Activated CD4-positive, alpha-beta T cell treated with anti-CD3 and anti-CD28 coated beads, Interleukin-2, amount 10 ng/mL, durations not matched to agents 7 days and 5 days (primary cell): Measurements from ENCODE around the gene BRCA1. TPM values are rescaled to one million over a fixed set of nuclear protein-coding genes. Genes with fewer than 3 reads are reported as not detected.
"Not testable (repeated sequence)": the region's sequence is repeated elsewhere in the genome, so short reads cannot be mapped to it uniquely, and the experiment has no call there.

ENCODE experiments used
- CTCF ChIA-PET: fragments of 350-600 bp; sonication (Branson Sonifier 250); formaldehyde crosslinking; loops from one replicate; lab custom pipeline; 2021; ENCODE audit warnings: antibody characterized with exemption; lab: Charles Lee
- POLR2A ChIA-PET: fragments of 350-600 bp; sonication (Branson Sonifier 250); formaldehyde crosslinking; loops from one replicate; lab custom pipeline; 2021; ENCODE audit warnings: antibody characterized with exemption; lab: Charles Lee
- DNase-seq: peaks from one replicate; pipeline ENCODE4 v3.0.0-alpha.2; 2020
- H3K27ac Mint-ChIP-seq: one replicate; pipeline ENCODE4 v1.8.0; 2021; ENCODE audit warnings: mild to moderate bottlenecking, moderate library complexity, mixed read lengths
- H3K27me3 Mint-ChIP-seq: one replicate; pipeline ENCODE4 v1.8.0; 2021; ENCODE audit warnings: mixed read lengths
- H3K36me3 Mint-ChIP-seq: one replicate; pipeline ENCODE4 v1.8.0; 2021; ENCODE audit warnings: low read depth, mixed read lengths
- H3K4me1 Mint-ChIP-seq: one replicate; pipeline ENCODE4 v1.8.0; 2021; ENCODE audit warnings: mixed read lengths
- H3K4me3 Mint-ChIP-seq: one replicate; pipeline ENCODE4 v1.8.0; 2021; ENCODE audit warnings: mild to moderate bottlenecking, moderate library complexity, mixed read lengths
- H3K9me3 Mint-ChIP-seq: one replicate; pipeline ENCODE4 v1.8.0; 2021; ENCODE audit warnings: mixed read lengths
- total RNA-seq, 2 experiments: library from RNA; stranded (reverse); gene quantifications; one replicate each; pipeline ENCODE4 v1.2.3, GENCODE V29; 2021

Gene BRCA1
- total RNA-seq, 2 experiments from 2014 or later = 67.4 to 76.0 TPM

DNA sequence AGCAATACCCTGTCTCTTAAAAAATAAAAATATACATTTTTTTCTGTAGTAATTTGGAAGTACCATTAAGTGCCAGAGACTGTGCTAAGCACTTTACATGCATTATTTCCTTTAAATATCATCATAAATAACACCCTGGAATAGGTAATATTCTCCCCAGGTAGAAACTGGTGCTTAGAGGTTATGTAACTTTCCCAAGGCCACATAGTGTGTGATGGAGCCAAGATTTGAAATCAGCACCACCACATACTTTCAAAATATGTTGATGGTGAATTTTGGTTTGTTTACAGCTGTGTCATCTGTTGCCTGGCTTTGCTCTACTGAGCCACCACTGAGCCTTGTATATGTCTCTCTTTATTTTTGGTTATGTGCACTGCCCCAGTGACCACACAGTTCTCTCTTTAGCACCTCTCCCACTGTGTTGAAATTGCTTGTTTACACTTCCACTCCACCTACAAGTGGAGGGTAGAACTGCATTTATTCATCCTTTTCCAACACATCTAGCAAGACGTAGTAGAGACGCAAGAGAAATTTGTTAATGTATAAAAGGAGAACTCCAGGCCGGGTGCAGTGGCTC lies 26.8 kb upstream of the BRCA1 start:
- H3K4me3 Mint-ChIP-seq = no peak overlapping the region
- CTCF ChIA-PET = no interaction called here

DNA sequence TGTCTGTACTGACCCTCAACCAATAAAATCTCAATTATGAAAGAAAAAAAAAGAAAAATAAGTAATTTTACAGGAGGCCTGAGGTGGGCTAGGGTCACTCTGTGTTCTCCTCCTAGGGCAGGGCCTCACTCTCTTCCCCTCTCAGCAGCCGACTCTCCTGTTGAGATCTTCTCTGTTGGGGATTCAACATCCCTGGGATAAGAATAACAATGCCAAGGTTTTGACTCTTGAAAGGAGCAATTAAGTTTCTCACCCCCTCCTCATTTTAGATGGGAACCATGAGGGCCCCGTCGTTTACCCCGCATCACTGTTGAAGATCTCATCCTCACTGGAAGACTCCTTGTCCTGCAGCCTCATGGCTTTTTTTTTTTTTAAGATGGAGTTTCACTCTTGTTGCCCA lies 21.5 kb upstream of the BRCA1 start:
- H3K36me3 Mint-ChIP-seq = no peaks in the 10 kb centered on the region
- DNase-seq = no peak
- ChIA-PET POLR2A (no interaction called here), CTCF (no interaction called here)
- no peak overlapping the region for H3K27ac Mint-ChIP-seq
- H3K27me3 Mint-ChIP-seq = no peaks in the 10 kb centered on the region
- H3K9me3 Mint-ChIP-seq = no peaks in the 10 kb centered on the region
- no peaks in the 10 kb centered on the region for H3K4me1 Mint-ChIP-seq
- no peak overlapping the region for H3K4me3 Mint-ChIP-seq

More for the DNA sequence above, 26.8 kb upstream of the BRCA1 start:
- Mint-ChIP-seq H3K27ac (no peak overlapping the region), H3K4me1 (no peaks in the 10 kb centered on the region), H3K9me3 (peaks cover 7% of the 10 kb centered on the region), H3K27me3 (no peaks in the 10 kb centered on the region), H3K36me3 (peaks cover 8% of the 10 kb centered on the region)
- no peak for DNase-seq
- POLR2A ChIA-PET = interaction anchor here (0.6 kb wide), 1 partner anchor 118 kb away, joined by 3 read pairs; no protein-coding TSS in a partner anchor

DNA sequence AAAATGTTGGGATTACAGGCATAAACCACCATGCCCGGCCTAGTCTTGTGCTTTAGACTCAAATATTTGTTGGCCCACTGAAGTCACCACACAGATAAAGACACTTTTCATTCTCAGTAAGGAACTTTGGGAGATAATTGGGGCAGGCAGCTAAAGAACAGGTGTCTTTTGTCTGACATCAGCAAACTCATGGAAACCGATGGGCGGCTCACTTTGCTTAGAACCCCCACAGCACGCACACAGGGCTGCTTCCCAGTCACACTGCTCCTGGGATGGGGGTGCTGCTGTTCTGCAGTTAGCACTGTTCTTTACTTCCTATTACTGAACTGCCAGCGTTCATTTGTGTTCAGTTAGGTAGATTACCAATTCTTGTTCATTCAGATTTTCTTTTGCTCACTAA lies 18.0 kb upstream of the BRCA1 start:
- H3K36me3 Mint-ChIP-seq = no peaks in the 10 kb centered on the region
- no peak overlapping the region for H3K27ac Mint-ChIP-seq
- no peaks in the 10 kb centered on the region for H3K9me3 Mint-ChIP-seq
- ChIA-PET CTCF (no interaction called here), POLR2A (no interaction called here)
- no peak overlapping the region for H3K4me3 Mint-ChIP-seq
- no peak for DNase-seq
- H3K27me3 Mint-ChIP-seq = no peaks in the 10 kb centered on the region
- H3K4me1 Mint-ChIP-seq = no peaks in the 10 kb centered on the region

DNA sequence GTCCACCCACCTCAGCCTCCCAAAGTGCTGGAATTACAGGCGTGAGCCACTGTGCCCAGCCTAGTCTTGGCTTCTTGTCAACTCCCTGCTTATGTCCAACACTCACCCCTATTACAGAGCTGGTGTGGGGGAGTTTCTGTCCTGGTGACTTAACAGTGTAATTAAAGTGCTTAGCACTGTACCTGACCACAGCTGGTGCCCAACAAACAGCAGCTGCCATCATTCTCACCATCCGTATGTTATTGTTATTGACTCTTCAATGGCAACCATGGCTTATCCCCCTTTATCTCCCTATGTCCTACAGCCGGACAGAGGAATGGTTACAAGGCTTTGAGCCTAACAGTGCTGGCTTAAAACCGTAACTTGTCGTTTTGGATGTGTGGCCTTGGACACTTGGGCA lies 17.0 kb upstream of the BRCA1 start:
- H3K27ac Mint-ChIP-seq = no peak overlapping the region
- ChIA-PET POLR2A (no interaction called here), CTCF (no interaction called here)
- H3K9me3 Mint-ChIP-seq = no peaks in the 10 kb centered on the region
- no peaks in the 10 kb centered on the region for H3K36me3 Mint-ChIP-seq
- H3K27me3 Mint-ChIP-seq = no peaks in the 10 kb centered on the region
- no peaks in the 10 kb centered on the region for H3K4me1 Mint-ChIP-seq
- no peak overlapping the region for H3K4me3 Mint-ChIP-seq
- no peak for DNase-seq

DNA sequence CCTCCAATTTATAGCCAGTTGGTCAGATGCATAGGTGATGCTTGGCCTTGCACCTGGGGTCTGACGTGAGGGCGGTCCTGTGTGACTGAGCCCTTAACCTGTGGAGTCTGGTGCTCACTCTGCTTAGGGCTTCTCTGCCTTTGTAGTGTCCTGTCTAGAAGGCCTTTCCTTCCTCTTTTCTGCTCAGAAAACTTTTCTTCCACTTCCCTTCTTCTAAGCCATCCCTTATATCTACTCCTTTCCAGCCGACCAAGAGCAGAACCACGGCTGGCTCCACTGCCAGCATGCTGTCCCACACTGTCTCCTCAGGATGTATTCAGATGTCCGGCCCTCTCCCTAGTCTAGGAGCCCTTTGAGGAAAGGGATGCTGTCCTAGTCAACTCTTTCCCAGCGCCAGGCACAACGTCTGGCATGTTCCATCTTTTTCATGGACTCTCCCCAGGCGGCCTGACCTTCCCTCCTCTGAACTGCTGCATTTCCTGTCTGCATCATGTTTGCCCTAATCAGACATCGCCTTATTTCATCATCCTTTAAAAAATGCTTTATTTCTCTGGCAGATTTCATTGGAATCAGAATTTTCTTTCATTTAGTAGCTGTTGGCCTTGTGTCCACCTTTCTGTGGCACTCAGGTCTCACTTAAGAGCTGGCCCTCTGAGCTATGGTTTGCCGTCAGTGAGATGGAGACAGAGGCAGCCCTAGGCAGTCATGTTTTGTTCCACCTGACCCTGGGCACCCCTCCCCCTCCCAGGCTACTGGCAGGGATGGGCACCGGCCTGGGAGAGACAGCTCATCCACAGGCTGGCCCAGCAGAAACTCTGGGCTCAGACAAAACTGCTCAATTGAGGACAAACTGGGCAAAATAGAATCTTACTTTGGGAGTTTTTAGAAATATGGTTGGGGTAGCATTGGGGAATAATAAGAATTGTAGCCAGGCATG lies 15.5 kb upstream of the BRCA1 start:
- H3K9me3 Mint-ChIP-seq = no peaks in the 10 kb centered on the region
- CTCF ChIA-PET = interaction anchor here (1.0 to 1.2 kb wide), 2 partner anchors 12 to 14 kb away, joined by 3 to 7 read pairs; no protein-coding TSS in a partner anchor
- H3K27ac Mint-ChIP-seq = no peak overlapping the region
- peaks cover 3% of the 10 kb centered on the region for H3K36me3 Mint-ChIP-seq
- peaks cover 10% of the 10 kb centered on the region for H3K4me1 Mint-ChIP-seq
- no peak overlapping the region for H3K4me3 Mint-ChIP-seq
- POLR2A ChIA-PET = interaction anchor here (0.6 kb wide), 1 partner anchor 19 kb away, joined by 3 read pairs; no protein-coding TSS in a partner anchor
- no peak for DNase-seq
- H3K27me3 Mint-ChIP-seq = no peaks in the 10 kb centered on the region

DNA sequence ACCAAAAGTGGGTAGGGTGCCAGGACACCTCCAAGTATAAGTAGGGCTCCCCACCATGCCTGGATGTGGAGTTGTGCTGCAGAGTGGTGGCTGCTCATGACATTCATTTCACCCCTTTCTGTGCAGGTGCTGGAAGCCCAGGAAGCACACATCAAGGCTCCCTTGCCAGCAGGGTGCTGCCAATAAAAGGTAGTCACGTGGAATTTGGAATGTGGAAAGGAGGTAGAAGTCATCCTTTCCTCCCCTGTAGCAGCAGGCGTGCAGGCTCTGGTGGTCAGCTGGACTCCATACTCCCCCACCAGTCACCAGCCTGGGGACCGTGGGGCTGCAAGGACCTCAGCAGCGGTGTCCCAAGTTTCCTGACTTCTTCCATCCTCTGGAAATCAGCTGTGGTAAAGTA lies 13.4 kb upstream of the BRCA1 start:
- H3K9me3 Mint-ChIP-seq, H3K4me1 Mint-ChIP-seq, POLR2A ChIA-PET, H3K4me3 Mint-ChIP-seq, H3K27me3 Mint-ChIP-seq, H3K27ac Mint-ChIP-seq, DNase-seq: not testable (repeated sequence)
- CTCF ChIA-PET = interaction anchor here (0.7 kb wide), 1 partner anchor 83 kb away, joined by 4 read pairs; no protein-coding TSS in a partner anchor
- peaks cover 15% of the 10 kb centered on the region for H3K36me3 Mint-ChIP-seq

DNA sequence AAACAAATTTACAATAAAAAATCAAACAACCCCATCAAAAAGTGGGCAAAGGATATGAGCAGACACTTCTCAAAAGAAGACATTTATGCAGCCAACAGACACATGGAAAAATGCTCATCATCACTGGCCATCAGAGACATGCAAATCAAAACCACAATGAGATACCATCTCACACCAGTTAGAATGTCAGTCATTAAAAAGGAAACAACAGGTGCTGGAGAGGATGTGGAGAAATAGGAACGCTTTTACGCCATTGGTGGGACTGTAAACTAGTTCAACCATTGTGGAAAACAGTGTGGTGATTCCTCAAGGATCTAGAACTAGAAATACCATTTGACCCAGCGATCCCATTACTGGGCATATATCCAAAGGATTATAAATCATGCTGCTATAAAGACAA lies 11.4 kb upstream of the BRCA1 start:
- H3K27ac Mint-ChIP-seq, H3K4me1 Mint-ChIP-seq, H3K27me3 Mint-ChIP-seq, H3K9me3 Mint-ChIP-seq, POLR2A ChIA-PET, DNase-seq, CTCF ChIA-PET, H3K4me3 Mint-ChIP-seq: not testable (repeated sequence)
- H3K36me3 Mint-ChIP-seq = peaks cover 18% of the 10 kb centered on the region

DNA sequence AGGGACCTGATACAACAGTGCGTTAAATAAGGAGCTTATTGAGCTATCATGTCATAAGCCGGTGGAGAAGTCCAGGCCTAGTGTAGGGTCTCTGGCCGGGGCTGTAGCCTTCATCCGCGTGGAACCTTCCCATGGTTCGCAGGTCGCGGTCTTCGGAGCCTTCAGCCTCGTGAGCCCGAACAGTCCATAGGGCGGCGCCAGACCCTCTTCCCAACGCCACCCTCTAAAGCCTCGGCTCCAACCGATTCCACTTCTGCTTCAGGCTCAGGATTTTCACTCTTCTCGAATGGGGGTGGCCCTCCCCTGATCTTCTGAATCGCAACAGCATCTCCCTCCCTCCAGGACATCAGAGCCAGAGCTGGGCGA lies 10.3 kb upstream of the BRCA1 start:
- POLR2A ChIA-PET = no interaction called here
- no peaks in the 10 kb centered on the region for H3K27me3 Mint-ChIP-seq
- peaks cover 14% of the 10 kb centered on the region for H3K4me1 Mint-ChIP-seq
- CTCF ChIA-PET = no interaction called here
- DNase-seq = no peak
- no peak overlapping the region for H3K27ac Mint-ChIP-seq
- H3K4me3 Mint-ChIP-seq = no peak overlapping the region
- peaks cover 18% of the 10 kb centered on the region for H3K36me3 Mint-ChIP-seq
- no peaks in the 10 kb centered on the region for H3K9me3 Mint-ChIP-seq

DNA sequence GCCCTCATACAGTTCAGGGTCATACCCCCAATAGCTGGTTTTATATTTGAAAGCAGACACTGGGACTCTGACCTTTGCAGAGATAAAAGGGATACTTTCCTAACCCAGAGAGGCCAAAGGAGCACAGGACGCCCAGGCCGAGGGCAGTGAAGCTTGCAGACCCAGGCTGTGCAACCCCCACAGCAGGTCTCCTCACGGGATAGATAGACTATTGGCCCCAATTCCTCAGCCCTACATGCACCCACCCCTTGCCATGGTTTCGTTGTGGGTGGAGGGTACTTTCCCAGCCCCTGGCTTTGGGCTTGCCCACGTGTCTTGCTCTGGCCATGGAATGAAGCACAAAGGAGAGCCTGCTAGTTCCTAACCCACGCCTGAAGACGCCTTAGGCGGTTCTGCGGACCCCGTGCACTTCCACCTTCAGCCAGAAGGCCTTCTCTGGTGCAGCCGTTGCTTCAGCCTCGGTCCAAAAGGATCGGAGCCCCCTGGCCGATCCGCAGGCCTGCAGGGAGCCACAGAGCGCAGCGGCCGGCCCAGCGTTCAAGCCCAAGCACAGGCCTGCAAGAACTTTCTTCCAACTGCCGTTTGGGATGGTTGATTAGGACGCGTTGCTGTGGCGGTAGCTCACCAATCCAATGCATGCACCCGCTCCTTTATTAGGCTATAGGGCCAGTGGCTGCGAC lies 9.8 kb upstream of the BRCA1 start:
- Mint-ChIP-seq H3K27ac (no peak overlapping the region), H3K4me3 (no peak overlapping the region), H3K9me3 (no peaks in the 10 kb centered on the region), H3K36me3 (peaks cover 18% of the 10 kb centered on the region), H3K4me1 (peaks cover 14% of the 10 kb centered on the region), H3K27me3 (no peaks in the 10 kb centered on the region)
- ChIA-PET CTCF (no interaction called here), POLR2A (no interaction called here)
- DNase-seq = no peak

DNA sequence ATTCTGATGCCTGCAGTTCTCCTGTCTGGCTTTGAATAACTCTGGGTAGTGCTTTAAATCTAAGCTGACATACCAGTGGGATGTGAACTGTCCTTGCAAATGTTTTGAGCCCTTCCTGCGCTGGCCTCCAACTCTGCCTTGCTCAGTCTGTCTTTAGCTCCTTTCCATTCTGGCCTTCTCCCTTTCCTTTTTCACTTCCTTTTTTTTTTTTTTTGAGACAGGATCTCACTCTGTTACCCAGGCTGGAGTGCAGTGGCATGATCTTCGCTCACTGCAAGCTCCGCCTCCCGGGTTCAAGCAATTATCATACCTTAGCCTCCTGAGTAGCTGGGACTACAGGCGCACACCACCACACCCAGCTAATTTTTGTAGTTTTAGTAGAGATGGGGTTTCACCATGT lies 8.3 kb upstream of the BRCA1 start:
- H3K27ac Mint-ChIP-seq, H3K27me3 Mint-ChIP-seq, POLR2A ChIA-PET, H3K9me3 Mint-ChIP-seq, H3K4me3 Mint-ChIP-seq, DNase-seq: not testable (repeated sequence)
- H3K4me1 Mint-ChIP-seq = peaks cover 14% of the 10 kb centered on the region
- CTCF ChIA-PET = interaction anchor here (0.6 kb wide), 1 partner anchor 76 kb away, joined by 3 read pairs; no protein-coding TSS in a partner anchor
- H3K36me3 Mint-ChIP-seq = peaks cover 20% of the 10 kb centered on the region

DNA sequence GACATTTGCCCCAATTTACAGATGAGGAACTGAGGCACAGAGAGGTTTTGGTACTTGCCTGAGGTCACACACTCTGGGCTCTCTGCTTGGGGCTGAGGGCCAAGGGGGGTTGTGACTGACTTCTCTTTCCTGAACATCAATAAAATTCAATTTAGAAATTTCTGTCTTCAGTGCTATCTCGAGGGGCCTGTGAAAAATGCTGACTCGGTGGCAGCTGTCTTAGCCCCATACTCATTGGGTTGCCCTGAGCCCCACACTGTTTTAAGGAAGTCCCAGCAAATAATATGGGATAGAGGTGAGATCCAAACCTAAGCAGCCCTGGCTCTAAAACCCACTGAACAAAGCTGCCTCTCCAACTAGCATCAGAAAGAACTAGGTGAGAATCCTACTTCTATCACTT lies 7.0 kb upstream of the BRCA1 start:
- Mint-ChIP-seq H3K9me3 (no peaks in the 10 kb centered on the region), H3K4me1 (peaks cover 23% of the 10 kb centered on the region), H3K27ac (no peak overlapping the region), H3K36me3 (peaks cover 31% of the 10 kb centered on the region), H3K27me3 (no peaks in the 10 kb centered on the region), H3K4me3 (no peak overlapping the region)
- POLR2A ChIA-PET = no interaction called here
- DNase-seq = no peak
- CTCF ChIA-PET = interaction anchor here (0.6 to 0.7 kb wide), 2 partner anchors 69 to 523 kb away, joined by 3 to 4 read pairs; partner anchors contain the start of gene RETREG3

DNA sequence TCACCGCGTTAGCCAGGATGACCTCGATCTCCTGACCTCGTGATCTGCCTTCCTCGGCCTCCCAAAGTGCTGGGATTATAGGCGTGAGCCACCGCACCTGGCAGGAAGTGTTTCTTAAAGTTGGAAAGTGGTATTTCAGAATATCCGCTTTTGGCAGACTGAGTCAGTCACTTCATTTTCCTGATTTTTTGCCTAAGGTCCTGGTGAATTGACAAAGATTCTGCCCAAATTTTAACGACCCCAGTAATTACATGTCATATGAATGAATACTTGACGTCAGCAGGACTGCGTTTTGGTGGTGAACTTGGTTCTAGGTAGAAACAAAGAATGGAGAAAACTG lies 4.5 kb upstream of the BRCA1 start:
- Mint-ChIP-seq H3K36me3 (peaks cover 34% of the 10 kb centered on the region), H3K4me3 (no peak overlapping the region), H3K27me3 (no peaks in the 10 kb centered on the region), H3K27ac (no peak overlapping the region), H3K4me1 (peaks cover 25% of the 10 kb centered on the region), H3K9me3 (no peaks in the 10 kb centered on the region)
- ChIA-PET POLR2A (no interaction called here), CTCF (interaction anchor here (0.9 to 1.9 kb wide), 2 partner anchors 11 to 84 kb away, joined by 3 to 7 read pairs; no protein-coding TSS in a partner anchor)
- DNase-seq = no peak
